BLaER1 (cell line): ENCODE data around the gene METTL24.

ENCODE experiments used
- H3K27ac ChIP-seq: shearing (Covaris generic); formaldehyde crosslinking; 2 replicates; pipeline ENCODE4 v1.8.1; 2022
- H3K27me3 ChIP-seq: shearing (Covaris generic); formaldehyde crosslinking; 2 replicates; pipeline ENCODE4 v1.8.1; 2022
- H3K36me3 ChIP-seq: shearing (Covaris generic); formaldehyde crosslinking; 2 replicates; pipeline ENCODE4 v1.8.1; 2022
- H3K4me1 ChIP-seq: shearing (Covaris generic); formaldehyde crosslinking; 2 replicates; pipeline ENCODE4 v1.8.1; 2022
- H3K4me2 ChIP-seq: shearing (Covaris generic); formaldehyde crosslinking; 2 replicates; pipeline ENCODE4 v1.8.1; 2022
- H3K4me3 ChIP-seq: shearing (Covaris generic); formaldehyde crosslinking; 2 replicates; pipeline ENCODE4 v1.8.1; 2022
- H3K9ac ChIP-seq: shearing (Covaris generic); formaldehyde crosslinking; 2 replicates; pipeline ENCODE4 v1.8.1; 2022
- H3K9me3 ChIP-seq: shearing (Covaris generic); formaldehyde crosslinking; 2 replicates; pipeline ENCODE4 v1.8.1; 2022
- H4K20me1 ChIP-seq: shearing (Covaris generic); formaldehyde crosslinking; 2 replicates; pipeline ENCODE4 v1.8.1; 2022
- Cebpa-rat ChIP-seq: shearing (Covaris generic); IDR thresholded peaks from 2 replicates; pipeline ENCODE4 v1.8.1; 2022

The METTL24 gene

DNA sequence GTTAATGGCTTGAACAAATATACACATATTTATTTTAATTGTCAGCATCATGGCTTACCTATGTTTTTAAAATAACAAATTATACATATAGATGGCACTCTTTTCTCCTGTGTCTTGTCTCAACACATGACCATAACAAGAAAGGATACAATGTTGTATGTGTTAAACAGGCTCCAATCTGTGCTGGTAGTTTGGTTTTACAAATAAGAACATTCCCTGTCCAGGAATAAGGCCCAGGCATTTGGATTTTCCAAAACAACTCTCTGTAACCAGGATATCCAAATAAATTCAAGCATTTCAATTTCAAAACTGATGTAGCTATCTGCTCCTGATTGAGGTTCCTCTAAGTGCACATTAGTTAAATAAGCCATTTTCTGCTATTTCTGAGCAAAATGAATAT, 17.1 kb downstream of the METTL24 start:
- H4K20me1 ChIP-seq: no peaks in the 10 kb centered on the region
- H3K9me3 ChIP-seq: no peaks in the 10 kb centered on the region
- no peak overlapping the region for H3K9ac ChIP-seq
- H3K27me3 ChIP-seq: no peaks in the 10 kb centered on the region
- H3K36me3 ChIP-seq: no peaks in the 10 kb centered on the region
- H3K4me2 ChIP-seq: no peak overlapping the region
- TF ChIP-seq Cebpa-rat: no peak
- H3K27ac ChIP-seq: no peak overlapping the region
- no peaks in the 10 kb centered on the region for H3K4me1 ChIP-seq
- H3K4me3 ChIP-seq: no peak overlapping the region

DNA sequence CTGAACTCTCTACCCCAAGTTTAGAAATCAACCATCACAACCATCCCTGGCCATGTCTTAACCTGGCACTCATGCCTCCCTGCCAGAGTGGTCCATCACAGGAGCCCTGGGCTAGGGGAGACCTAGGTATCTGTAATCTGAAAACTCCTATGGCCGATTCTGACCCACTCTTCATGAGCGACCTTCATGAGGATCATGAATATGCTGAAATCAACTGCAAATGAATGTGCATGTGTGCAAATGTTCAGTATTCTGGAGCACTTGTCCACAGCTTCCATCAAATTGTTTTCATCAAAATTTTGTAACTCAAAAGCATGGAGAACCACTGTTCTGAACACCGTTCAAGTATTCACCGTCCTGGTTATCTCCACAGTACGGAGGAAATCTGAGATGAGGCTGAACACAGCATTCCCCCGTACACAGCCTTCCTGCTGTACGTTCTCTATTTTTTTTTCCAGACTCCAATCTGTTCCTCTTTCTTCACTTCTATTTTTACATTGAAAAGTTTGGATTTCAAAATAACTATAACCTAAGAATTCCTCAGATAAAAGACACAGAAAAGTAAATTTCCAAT, 17.7 kb downstream of the METTL24 start:
- no peaks in the 10 kb centered on the region for H4K20me1 ChIP-seq
- H3K9ac ChIP-seq: no peak overlapping the region
- no peaks in the 10 kb centered on the region for H3K4me1 ChIP-seq
- H3K4me2 ChIP-seq: no peak overlapping the region
- TF ChIP-seq Cebpa-rat: no peak
- H3K36me3 ChIP-seq: no peaks in the 10 kb centered on the region
- H3K9me3 ChIP-seq: no peaks in the 10 kb centered on the region
- H3K4me3 ChIP-seq: no peak overlapping the region
- no peaks in the 10 kb centered on the region for H3K27me3 ChIP-seq
- H3K27ac ChIP-seq: no peak overlapping the region

GRCh38 chr6:110338820-110339470, 19.2 kb downstream of the METTL24 start:
- Histone ChIP-seq H3K36me3 (no peaks in the 10 kb centered on the region), H3K4me2 (no peak overlapping the region), H3K4me3 (no peak overlapping the region), H3K9me3 (no peaks in the 10 kb centered on the region), H3K27me3 (no peaks in the 10 kb centered on the region), H3K4me1 (no peaks in the 10 kb centered on the region), H3K27ac (no peak overlapping the region), H4K20me1 (no peaks in the 10 kb centered on the region), H3K9ac (no peak overlapping the region)
- no peak for TF ChIP-seq Cebpa-rat

DNA sequence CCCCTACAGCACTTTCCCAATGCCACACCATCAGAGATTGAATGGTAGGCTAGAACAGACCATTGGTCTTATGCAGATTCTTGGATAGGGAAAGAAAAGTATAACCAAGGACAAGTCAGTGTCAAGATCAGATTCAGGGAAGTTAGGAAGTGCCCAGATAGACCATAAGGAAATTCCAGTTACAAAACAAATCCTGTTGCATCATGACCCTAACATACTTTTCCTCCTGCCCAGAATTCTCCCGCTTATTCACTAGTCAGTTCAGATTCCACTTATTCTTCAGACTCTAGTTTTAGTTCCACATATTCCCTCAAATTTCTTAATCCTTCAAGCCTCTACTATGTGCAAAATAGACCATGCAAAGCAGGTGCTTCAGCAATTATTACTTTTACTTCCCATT, 20.7 kb downstream of the METTL24 start:
- H3K36me3 ChIP-seq: no peaks in the 10 kb centered on the region
- H3K27me3 ChIP-seq: no peaks in the 10 kb centered on the region
- H3K27ac ChIP-seq: no peak overlapping the region
- no peak overlapping the region for H3K9ac ChIP-seq
- no peaks in the 10 kb centered on the region for H4K20me1 ChIP-seq
- H3K9me3 ChIP-seq: no peaks in the 10 kb centered on the region
- no peak overlapping the region for H3K4me3 ChIP-seq
- no peak for TF ChIP-seq Cebpa-rat
- H3K4me1 ChIP-seq: no peaks in the 10 kb centered on the region
- H3K4me2 ChIP-seq: no peak overlapping the region

GRCh38 chr6:110334423-110335180, 23.5 kb downstream of the METTL24 start:
- no peaks in the 10 kb centered on the region for H4K20me1 ChIP-seq
- no peak overlapping the region for H3K4me3 ChIP-seq
- H3K27ac ChIP-seq: no peak overlapping the region
- no peak for TF ChIP-seq Cebpa-rat
- no peak overlapping the region for H3K9ac ChIP-seq
- H3K27me3 ChIP-seq: no peaks in the 10 kb centered on the region
- H3K4me2 ChIP-seq: no peak overlapping the region
- no peaks in the 10 kb centered on the region for H3K36me3 ChIP-seq
- H3K4me1 ChIP-seq: no peaks in the 10 kb centered on the region
- no peaks in the 10 kb centered on the region for H3K9me3 ChIP-seq

GRCh38 chr6:110332281-110332680, 25.9 kb downstream of the METTL24 start:
- H3K9ac ChIP-seq: no peak overlapping the region
- no peak for TF ChIP-seq Cebpa-rat
- H3K4me3 ChIP-seq: no peak overlapping the region
- H3K9me3 ChIP-seq: no peaks in the 10 kb centered on the region
- H4K20me1 ChIP-seq: no peaks in the 10 kb centered on the region
- no peak overlapping the region for H3K27ac ChIP-seq
- H3K4me2 ChIP-seq: no peak overlapping the region
- no peaks in the 10 kb centered on the region for H3K27me3 ChIP-seq
- no peaks in the 10 kb centered on the region for H3K4me1 ChIP-seq
- no peaks in the 10 kb centered on the region for H3K36me3 ChIP-seq

GRCh38 chr6:110331816-110332215, 26.3 kb downstream of the METTL24 start:
- Histone ChIP-seq H3K9ac (no peak overlapping the region), H3K4me2 (no peak overlapping the region), H3K27ac (no peak overlapping the region), H3K36me3 (no peaks in the 10 kb centered on the region), H3K4me3 (no peak overlapping the region), H4K20me1 (no peaks in the 10 kb centered on the region), H3K9me3 (no peaks in the 10 kb centered on the region), H3K4me1 (no peaks in the 10 kb centered on the region), H3K27me3 (no peaks in the 10 kb centered on the region)
- TF ChIP-seq Cebpa-rat: no peak

GRCh38 chr6:110331390-110331789, 26.8 kb downstream of the METTL24 start:
- Histone ChIP-seq H3K9ac (no peak overlapping the region), H4K20me1 (no peaks in the 10 kb centered on the region), H3K4me3 (no peak overlapping the region), H3K27ac (no peak overlapping the region), H3K4me1 (no peaks in the 10 kb centered on the region), H3K9me3 (no peaks in the 10 kb centered on the region), H3K4me2 (no peak overlapping the region), H3K36me3 (no peaks in the 10 kb centered on the region), H3K27me3 (no peaks in the 10 kb centered on the region)
- TF ChIP-seq Cebpa-rat: no peak

DNA sequence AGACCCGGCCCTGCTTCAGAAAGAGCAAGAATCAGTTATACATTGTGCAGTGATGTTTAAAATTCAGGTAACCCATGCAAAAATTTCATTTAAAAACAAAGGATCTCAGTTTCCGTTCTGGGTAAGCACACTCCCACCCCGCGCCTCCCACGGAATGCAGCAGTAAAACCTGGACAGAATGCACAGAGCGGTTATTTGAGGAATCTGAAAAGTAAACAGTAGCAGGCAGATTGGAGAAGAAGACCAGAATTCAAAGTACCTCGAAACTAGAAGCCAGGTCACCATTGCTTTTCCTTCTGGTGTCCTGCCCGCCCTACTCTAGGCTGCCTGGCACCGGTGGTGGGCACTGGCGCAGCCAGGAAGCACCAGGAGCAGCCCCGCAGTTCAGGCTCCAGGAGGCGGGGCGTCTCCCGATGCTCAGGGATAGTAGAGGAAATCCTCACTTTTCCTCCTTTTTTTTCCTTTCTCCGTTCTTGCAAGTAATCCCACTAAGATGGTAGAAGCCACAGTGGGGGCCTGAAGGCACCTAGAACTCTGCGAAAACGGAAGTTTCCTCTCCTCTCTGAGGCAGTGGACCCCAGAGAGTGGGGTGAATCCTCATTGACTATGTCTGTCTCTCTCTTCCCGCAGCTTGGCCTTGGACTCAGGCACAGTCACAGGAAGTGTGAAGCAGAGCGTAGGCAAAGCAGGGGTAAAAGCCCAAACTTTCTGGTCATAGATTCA, 28.3 kb downstream of the METTL24 start:
- Histone ChIP-seq H3K9ac (no peak overlapping the region), H3K9me3 (no peaks in the 10 kb centered on the region), H4K20me1 (no peaks in the 10 kb centered on the region), H3K36me3 (no peaks in the 10 kb centered on the region), H3K4me3 (no peak overlapping the region), H3K4me2 (no peak overlapping the region), H3K27ac (no peak overlapping the region), H3K27me3 (no peaks in the 10 kb centered on the region), H3K4me1 (no peaks in the 10 kb centered on the region)
- TF ChIP-seq Cebpa-rat: no peak

DNA sequence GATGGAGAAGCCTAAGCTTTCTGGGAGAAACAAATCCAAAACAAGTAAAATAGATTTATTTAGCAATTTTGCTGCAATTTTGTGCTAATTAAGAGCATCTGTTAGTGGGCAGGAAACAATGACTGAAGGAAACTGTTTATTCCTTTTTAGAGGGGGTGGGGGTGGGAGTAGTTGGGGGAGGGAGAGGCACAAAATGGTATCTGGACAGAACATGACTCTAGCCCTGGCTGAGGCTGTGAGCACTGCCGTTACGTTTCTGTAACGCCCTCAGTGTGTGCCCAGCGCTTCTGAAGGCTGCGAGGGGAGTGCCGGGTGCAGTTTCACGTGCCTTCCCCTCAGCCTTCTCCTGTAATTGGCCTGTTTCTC, 28.8 kb downstream of the METTL24 start:
- H3K27ac ChIP-seq: no peak overlapping the region
- H3K9ac ChIP-seq: no peak overlapping the region
- no peak overlapping the region for H3K4me2 ChIP-seq
- no peak for TF ChIP-seq Cebpa-rat
- no peaks in the 10 kb centered on the region for H3K36me3 ChIP-seq
- no peaks in the 10 kb centered on the region for H3K9me3 ChIP-seq
- H3K4me1 ChIP-seq: no peaks in the 10 kb centered on the region
- H3K4me3 ChIP-seq: no peak overlapping the region
- no peaks in the 10 kb centered on the region for H4K20me1 ChIP-seq
- no peaks in the 10 kb centered on the region for H3K27me3 ChIP-seq
